LNCaP clone FGC (cell line): ENCODE measurements around the gene NAA25.
"Not testable (repeated sequence)": the region's sequence is repeated elsewhere in the genome, so short reads cannot be mapped to it uniquely, and the experiment has no call there.

Experiments used
- DNase-seq: peaks from one replicate; pipeline ENCODE4 v3.0.0-alpha.2; 2011; ENCODE audit warnings: low read depth
- H3K4me3 ChIP-seq: 2 replicates; pipeline ENCODE4 v1.5.1; 2011; ENCODE audit warnings: mild to moderate bottlenecking, low read depth, low read length, control low read depth
- TF ChIP-seq, protein P1 (sequence below): IDR thresholded peaks from 2 replicates; pipeline ENCODE4 v1.5.1; 2012; ENCODE audit warnings: mild to moderate bottlenecking; ENCODE audit not compliant: control insufficient read depth, insufficient read depth; ENCODE audit errors: extremely low read depth

NAA25 gene

DNA sequence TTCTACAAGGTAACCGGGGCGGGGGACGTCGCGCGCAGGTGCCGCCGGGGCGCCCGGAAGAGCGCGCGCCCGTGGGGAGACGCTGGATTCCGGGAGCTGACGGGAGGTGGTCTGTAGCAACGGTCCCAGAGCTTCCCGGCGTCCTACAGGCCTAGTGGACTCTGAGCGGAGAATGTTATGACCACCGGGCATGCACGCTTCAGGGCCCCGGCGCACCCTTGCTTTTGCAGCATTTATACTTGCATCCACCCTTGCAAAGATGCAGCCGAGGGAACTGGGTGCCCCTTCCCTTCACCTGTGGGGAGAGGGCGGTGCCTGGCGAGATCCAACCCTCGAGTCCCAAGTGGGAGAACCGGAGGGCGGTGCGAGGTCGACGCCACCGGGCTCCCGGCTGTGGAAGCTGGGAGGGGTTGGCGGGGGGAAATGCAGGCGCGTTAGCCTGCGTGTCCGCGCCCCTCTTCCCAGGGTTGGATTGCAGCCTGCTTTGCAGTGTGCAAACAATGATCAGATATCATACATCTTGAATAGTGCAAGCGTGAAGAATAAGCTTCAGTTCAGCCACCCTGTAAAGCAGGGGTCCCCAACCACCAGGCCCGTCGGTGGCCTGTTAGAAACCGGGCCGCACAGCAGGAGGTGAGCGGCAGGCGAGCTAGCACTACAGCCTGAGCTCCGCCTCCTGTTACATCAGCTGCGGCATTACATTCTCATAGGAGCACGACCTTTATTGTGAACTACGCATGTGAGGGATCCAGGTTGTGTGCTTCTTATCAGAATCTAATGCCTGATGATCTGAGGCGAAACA lies 94.8 kb downstream of the NAA25 start:
- peak; percentile 78 for DNase-seq
- TF ChIP-seq, protein P1, sequence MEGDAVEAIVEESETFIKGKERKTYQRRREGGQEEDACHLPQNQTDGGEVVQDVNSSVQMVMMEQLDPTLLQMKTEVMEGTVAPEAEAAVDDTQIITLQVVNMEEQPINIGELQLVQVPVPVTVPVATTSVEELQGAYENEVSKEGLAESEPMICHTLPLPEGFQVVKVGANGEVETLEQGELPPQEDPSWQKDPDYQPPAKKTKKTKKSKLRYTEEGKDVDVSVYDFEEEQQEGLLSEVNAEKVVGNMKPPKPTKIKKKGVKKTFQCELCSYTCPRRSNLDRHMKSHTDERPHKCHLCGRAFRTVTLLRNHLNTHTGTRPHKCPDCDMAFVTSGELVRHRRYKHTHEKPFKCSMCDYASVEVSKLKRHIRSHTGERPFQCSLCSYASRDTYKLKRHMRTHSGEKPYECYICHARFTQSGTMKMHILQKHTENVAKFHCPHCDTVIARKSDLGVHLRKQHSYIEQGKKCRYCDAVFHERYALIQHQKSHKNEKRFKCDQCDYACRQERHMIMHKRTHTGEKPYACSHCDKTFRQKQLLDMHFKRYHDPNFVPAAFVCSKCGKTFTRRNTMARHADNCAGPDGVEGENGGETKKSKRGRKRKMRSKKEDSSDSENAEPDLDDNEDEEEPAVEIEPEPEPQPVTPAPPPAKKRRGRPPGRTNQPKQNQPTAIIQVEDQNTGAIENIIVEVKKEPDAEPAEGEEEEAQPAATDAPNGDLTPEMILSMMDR = no peak
- peak overlapping the region; percentile 79 for H3K4me3 ChIP-seq

DNA sequence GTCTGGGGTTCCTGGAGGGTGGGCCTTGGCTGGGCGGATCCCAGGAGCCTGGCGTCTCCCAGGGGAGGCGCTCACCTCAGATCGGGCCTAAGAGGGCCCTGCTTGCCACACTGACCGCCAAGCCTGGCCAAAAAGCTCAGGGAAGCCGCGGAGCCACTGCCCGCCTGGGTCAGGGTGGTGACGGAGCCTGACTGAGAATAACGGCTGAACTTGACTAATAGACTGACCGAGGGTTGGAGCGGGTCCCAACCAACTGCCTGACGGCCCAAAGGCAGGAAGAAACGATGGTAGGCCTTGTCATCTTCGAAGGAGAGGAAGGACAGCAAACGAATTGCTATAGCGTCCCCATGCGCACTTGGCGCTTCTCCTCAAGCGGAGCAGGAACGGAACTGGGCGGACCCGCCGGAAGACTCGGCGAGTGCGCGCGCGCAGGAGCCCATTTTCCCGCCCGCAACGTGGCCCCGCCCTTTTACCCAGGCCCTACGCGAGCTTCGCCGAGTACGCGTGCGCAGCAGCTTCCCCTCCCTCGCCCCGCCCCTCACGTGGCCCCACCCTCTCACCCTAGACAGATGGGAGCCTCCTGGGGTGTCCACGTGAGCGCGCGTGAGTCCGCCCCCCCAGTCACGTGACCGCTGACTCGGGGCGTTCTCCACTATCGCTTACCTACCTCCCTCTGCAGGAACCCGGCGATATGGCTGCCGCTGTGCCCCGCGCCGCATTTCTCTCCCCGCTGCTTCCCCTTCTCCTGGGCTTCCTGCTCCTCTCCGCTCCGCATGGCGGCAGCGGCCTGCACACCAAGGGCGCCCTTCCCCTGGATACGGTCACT lies 95.6 kb downstream of the NAA25 start, which contains the start of the genes ERP29 and TMEM116:
Gene ERP29 (plus strand): TSS at position 652 of the 826 bp plus-strand sequence. CDS start 40 bp downstream, at position 692.
Gene TMEM116 (minus strand): TSS at position 391 of the 826 bp plus-strand sequence. CDS start 7,895 bp downstream, outside the sequence.
- DNase-seq = peak; percentile 94
- TF ChIP-seq, protein P1 = peak; percentile 31
- H3K4me3 ChIP-seq = peak within 1 kb of the TSS; percentile 79

DNA sequence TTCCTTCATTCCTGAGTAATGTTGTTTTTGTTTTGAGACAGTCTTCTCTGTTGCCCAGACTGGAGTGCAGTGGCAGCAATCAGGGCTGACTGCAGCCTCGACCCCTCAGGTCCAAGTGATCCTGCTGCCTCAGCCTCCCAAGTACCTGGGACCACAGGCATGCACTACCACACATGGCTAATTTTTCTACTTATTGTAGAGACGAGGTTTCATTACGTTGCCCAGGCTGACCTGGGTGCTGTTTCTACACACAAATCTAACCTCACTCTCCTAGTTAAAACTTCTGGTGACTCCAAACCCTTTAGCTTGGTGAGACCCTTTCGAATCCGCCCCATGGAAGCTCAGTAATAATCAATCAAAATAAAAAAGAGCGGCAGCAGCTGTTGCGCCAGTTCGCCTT lies 96.9 kb downstream of the NAA25 start:
- peak overlapping the region; percentile 79 for H3K4me3 ChIP-seq
- TF ChIP-seq, protein P1 = no peak
- no peak for DNase-seq

DNA sequence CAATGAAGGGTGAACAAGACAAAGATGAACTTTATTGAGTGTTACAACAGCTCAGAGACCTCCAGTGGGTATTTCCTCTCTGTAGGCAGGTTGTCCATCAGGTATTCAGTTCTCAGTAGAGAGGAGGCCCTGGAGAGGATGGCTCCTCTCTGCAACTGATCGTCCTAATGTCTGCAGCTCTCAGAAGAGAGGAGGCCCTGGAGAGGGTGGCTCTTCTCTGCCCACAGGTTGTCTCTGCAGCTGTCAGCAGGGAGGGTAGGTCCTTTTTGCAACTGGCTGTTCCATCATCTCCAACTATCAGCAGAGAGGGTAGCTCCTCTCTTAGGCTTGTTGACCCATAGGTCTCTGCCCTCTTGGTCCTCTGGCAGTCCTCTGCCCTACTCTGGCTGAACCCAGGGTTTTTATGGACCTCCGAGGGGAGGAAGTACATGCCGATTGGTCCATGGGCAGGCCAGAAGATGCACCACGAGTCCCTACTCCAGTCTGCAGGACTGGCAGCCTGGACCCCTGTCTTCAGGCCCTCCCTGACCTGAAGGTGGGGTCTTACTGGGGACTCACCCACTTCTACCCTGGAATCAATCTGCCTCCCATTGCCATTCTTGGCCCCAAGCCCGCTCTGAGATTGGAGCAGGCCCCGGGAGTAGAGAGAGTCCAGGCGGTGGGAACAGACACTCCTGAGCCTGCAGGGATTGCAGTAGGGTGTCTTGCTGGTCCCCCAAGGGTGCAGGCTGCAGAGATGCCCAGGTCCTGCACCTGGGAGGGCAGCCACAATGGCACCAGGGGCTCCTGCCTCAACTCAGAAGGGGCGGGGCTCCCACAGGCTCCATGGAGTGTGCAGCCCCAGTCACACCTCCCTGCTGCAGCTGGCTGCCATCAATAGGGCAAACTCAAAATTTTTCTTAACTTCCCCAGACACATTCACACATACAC lies 97.9 kb downstream of the NAA25 start:
- TF ChIP-seq, protein P1 = no peak
- no peak for DNase-seq
- no peak overlapping the region for H3K4me3 ChIP-seq

DNA sequence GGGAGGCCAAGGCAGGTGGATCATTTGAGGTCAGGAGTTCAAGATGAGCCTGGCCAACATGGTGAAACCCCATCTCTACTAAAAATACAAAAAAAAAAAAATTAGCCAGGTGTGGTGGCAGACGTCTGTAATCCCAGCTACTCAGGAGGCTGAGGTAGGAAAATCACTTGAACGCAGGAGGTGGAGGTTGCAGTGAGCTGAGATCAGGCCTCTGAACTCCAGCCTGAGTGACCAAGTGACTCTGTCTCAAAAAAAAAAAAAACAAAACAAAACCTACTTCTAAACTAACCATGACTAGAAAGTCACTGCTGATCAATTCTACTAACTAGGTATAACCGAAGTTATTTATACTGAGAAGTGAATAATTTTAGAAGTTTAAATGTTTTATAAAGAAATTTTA lies 99.0 kb downstream of the NAA25 start:
- DNase-seq, H3K4me3 ChIP-seq: not testable (repeated sequence)

DNA sequence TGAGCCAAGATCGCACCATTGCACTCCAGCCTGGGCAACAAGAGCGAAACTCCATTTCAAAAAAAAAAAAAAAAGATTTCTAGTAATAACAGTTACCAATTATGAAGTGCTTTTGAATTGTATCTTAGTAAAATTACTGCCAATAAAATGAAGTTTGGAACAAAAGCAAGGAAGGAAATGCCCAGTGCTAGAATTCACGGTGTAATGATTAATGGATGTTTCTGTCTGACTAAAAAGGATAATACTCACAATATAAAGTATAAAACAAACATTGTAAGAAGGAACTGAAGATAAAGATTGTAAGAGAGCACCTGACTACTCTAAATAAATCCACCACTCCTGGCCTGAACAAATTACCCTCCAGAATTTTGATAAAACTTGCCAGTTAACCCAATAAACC lies 99.7 kb downstream of the NAA25 start:
- TF ChIP-seq, protein P1 = no peak
- no peak for DNase-seq
- H3K4me3 ChIP-seq = no peak overlapping the region
